MM.1S (cell line): ENCODE data around the gene TANC1.

Experiments
- CTCF ChIP-seq: fragments of 300-600 bp; sonication (generic); IDR thresholded peaks from 2 replicates; pipeline ENCODE4 v1.5.1; 2016; ENCODE audit warnings: antibody characterized with exemption, low read length, mixed read lengths
- EZH2 ChIP-seq: fragments of 300-600 bp; sonication (generic); optimal IDR thresholded peaks from 2 replicates; pipeline ENCODE3; 2017; ENCODE audit warnings: low read depth, mild to moderate bottlenecking, antibody characterized with exemption, low read length, mixed read lengths
- EZH2phosphoT487 ChIP-seq: fragments of 300-600 bp; sonication (generic); IDR thresholded peaks from 2 replicates; pipeline ENCODE4 v1.6.1; 2018; ENCODE audit warnings: antibody characterized with exemption, low read length

DNA sequence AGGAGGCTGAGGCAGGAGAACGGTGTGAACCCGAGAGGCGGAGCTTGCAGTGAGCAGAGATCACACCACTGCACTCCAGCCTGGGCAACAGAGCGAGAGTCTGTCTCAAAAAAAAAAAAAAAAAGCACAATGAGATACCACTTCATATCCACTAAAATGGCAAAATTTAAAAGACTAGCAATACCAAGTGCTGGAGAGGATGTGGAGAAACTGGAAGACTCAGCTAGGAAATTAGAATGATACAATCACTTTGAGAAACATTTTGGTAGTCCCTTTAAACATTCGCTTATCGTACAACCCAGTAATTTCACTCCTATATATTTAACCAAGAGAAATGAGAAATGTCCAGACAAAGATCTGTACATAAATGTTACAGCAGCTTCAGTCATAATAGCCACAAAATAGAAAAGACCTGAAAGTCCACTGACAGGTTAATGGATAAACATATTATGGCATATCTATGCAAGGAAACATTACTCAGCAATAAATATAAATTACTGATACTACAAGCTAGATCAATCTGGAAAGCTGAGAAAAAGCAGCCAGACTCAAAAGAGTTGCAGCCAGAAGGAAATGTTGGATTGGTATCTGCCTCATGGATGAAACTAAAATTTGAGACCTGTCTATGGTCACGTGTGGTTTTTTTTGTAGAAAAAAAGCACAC, 278.0 kb downstream of the TANC1 start:
- TF ChIP-seq CTCF (no peak), EZH2 (no peak), EZH2phosphoT487 (no peak)
